Measurements from ENCODE around the gene MROH2B.

The MROH2B gene

DNA sequence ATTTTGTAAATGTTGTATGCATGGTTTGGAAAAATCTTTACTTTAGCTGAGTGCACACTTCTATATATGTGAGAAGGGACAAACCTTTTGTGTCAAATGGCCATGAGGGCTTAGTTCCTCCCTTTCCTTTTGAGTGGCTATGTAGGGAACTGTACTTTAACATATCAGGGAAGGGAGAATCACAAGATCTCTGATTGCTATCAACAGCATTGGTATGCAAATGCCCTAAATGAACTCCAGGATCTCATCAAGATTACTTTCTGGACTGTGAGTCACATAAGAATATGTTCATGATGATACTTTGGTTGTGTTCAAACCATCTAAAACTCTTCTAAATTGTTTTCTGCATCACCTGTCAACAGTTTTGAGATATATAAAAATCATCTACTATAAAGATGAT is 31.2 kb upstream of the MROH2B start:
- TF ChIP-seq, protein P1, sequence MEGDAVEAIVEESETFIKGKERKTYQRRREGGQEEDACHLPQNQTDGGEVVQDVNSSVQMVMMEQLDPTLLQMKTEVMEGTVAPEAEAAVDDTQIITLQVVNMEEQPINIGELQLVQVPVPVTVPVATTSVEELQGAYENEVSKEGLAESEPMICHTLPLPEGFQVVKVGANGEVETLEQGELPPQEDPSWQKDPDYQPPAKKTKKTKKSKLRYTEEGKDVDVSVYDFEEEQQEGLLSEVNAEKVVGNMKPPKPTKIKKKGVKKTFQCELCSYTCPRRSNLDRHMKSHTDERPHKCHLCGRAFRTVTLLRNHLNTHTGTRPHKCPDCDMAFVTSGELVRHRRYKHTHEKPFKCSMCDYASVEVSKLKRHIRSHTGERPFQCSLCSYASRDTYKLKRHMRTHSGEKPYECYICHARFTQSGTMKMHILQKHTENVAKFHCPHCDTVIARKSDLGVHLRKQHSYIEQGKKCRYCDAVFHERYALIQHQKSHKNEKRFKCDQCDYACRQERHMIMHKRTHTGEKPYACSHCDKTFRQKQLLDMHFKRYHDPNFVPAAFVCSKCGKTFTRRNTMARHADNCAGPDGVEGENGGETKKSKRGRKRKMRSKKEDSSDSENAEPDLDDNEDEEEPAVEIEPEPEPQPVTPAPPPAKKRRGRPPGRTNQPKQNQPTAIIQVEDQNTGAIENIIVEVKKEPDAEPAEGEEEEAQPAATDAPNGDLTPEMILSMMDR (IDR thresholded peaks at IDR 0.05; ENCODE audit: low read length) = no peak
- no peak for TF ChIP-seq EZH2 (optimal IDR thresholded peaks at IDR 0.05; ENCODE audit: low read depth, low read length)
- TF ChIP-seq EZH2phosphoT487 (IDR thresholded peaks at IDR 0.05; ENCODE audit: low read length) = no peak

GRCh38 chr5:41097642-41098041 is 26.5 kb upstream of the MROH2B start:
- TF ChIP-seq EZH2phosphoT487 (IDR thresholded peaks at IDR 0.05; ENCODE audit: low read length) (no peak), EZH2 (optimal IDR thresholded peaks at IDR 0.05; ENCODE audit: low read depth, low read length) (no peak)
- TF ChIP-seq, protein P1 (IDR thresholded peaks at IDR 0.05; ENCODE audit: low read length) = no peak
- H3K9ac ChIP-seq (ENCODE audit: low read length) = no peak overlapping the region

More for the DNA sequence above, 31.2 kb upstream of the MROH2B start:
- no peaks in the 10 kb centered on the region for H3K36me3 ChIP-seq (replicated peaks; ENCODE audit: insufficient read depth, low read length)
- no peak overlapping the region for H3K4me2 ChIP-seq (ENCODE audit: low read depth, low read length)
- H3K79me2 ChIP-seq (ENCODE audit: low read length) = no peaks in the 10 kb centered on the region
- no peaks in the 10 kb centered on the region for H3K9me3 ChIP-seq (replicated peaks; ENCODE audit: insufficient read depth, low read length)
- H2AFZ ChIP-seq (ENCODE audit: low read length) = no peak overlapping the region
- H3K9me2 ChIP-seq (replicated peaks; ENCODE audit: insufficient read depth, low read length) = no peaks in the 10 kb centered on the region
- H3K4me1 ChIP-seq (ENCODE audit: low read length) = no peaks in the 10 kb centered on the region
- H3F3A ChIP-seq (ENCODE audit: insufficient read depth, low read length) = no peaks in the 10 kb centered on the region
- no peak overlapping the region for H3K27ac ChIP-seq (ENCODE audit: low read length)
- no peak overlapping the region for H3K4me3 ChIP-seq (ENCODE audit: low read length)
- H3K27me3 ChIP-seq (replicated peaks; ENCODE audit: insufficient read depth, low read length) = no peaks in the 10 kb centered on the region
- DNase-seq = no peak
- H3K9ac ChIP-seq (ENCODE audit: low read length) = no peak overlapping the region
- no peaks in the 10 kb centered on the region for H4K20me1 ChIP-seq (ENCODE audit: insufficient read depth, low read length)

DNA sequence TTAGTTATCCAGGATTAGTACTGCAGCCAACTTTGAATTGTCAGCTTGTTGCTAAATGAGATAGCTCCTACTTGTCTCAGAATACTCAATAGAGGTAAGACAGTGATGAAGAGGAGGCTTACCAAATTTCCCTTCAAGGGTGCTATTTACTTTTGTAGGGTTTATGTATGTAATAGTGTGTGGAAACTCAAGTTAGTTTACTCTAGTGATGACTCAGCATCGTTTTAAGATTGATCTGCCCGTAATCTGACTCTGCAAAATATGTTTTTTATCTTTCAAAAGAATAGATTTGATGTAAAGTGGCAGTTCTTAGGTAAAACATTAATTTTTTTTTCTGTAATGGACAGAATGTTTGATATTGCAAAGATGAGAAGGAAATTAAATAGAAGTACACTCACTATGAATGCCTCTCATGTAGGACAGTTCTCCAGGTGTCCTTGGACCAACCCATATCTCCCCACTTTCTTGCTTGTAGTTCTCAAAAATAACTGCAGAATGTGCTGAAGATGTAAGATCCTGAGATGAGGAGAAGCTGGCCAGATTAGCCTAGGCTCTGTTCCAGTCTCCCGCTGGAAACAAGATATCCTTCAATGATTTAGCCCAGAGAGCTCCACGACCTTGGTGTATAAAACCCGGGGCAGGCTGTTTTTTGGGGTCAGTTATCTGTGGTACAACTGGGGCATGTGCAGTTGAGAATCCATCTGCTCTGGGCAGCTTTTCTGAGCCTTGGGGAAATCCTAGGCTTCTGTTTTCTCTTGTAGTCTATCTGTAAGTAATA is 24.4 kb upstream of the MROH2B start:
- no peaks in the 10 kb centered on the region for H3K9me3 ChIP-seq (replicated peaks; ENCODE audit: insufficient read depth, low read length)
- no peak overlapping the region for H3K4me3 ChIP-seq (ENCODE audit: low read length)
- no peaks in the 10 kb centered on the region for H3K79me2 ChIP-seq (ENCODE audit: low read length)
- H3F3A ChIP-seq (ENCODE audit: insufficient read depth, low read length) = no peaks in the 10 kb centered on the region
- no peaks in the 10 kb centered on the region for H3K36me3 ChIP-seq (replicated peaks; ENCODE audit: insufficient read depth, low read length)
- no peaks in the 10 kb centered on the region for H3K4me1 ChIP-seq (ENCODE audit: low read length)
- H3K4me2 ChIP-seq (ENCODE audit: low read depth, low read length) = no peak overlapping the region
- no peak overlapping the region for H3K27ac ChIP-seq (ENCODE audit: low read length)
- H4K20me1 ChIP-seq (ENCODE audit: insufficient read depth, low read length) = no peaks in the 10 kb centered on the region
- no peak for DNase-seq
- no peaks in the 10 kb centered on the region for H3K9me2 ChIP-seq (replicated peaks; ENCODE audit: insufficient read depth, low read length)
- no peaks in the 10 kb centered on the region for H3K27me3 ChIP-seq (replicated peaks; ENCODE audit: insufficient read depth, low read length)
- TF ChIP-seq EZH2phosphoT487 (IDR thresholded peaks at IDR 0.05; ENCODE audit: low read length) = no peak
- TF ChIP-seq, protein P1 (IDR thresholded peaks at IDR 0.05; ENCODE audit: low read length) = no peak
- TF ChIP-seq EZH2 (optimal IDR thresholded peaks at IDR 0.05; ENCODE audit: low read depth, low read length) = no peak
- no peak overlapping the region for H2AFZ ChIP-seq (ENCODE audit: low read length)
- H3K9ac ChIP-seq (ENCODE audit: low read length) = no peak overlapping the region

More at GRCh38 chr5:41097642-41098041, 26.5 kb upstream of the MROH2B start:
- H3F3A ChIP-seq (ENCODE audit: insufficient read depth, low read length) = no peaks in the 10 kb centered on the region
- H3K9me2 ChIP-seq (replicated peaks; ENCODE audit: insufficient read depth, low read length) = no peaks in the 10 kb centered on the region
- no peaks in the 10 kb centered on the region for H3K4me1 ChIP-seq (ENCODE audit: low read length)
- no peaks in the 10 kb centered on the region for H3K27me3 ChIP-seq (replicated peaks; ENCODE audit: insufficient read depth, low read length)
- H4K20me1 ChIP-seq (ENCODE audit: insufficient read depth, low read length) = no peaks in the 10 kb centered on the region
- no peaks in the 10 kb centered on the region for H3K79me2 ChIP-seq (ENCODE audit: low read length)
- H3K4me2 ChIP-seq (ENCODE audit: low read depth, low read length) = no peak overlapping the region
- no peaks in the 10 kb centered on the region for H3K9me3 ChIP-seq (replicated peaks; ENCODE audit: insufficient read depth, low read length)
- H2AFZ ChIP-seq (ENCODE audit: low read length) = no peak overlapping the region
- no peak for DNase-seq
- H3K27ac ChIP-seq (ENCODE audit: low read length) = no peak overlapping the region
- no peaks in the 10 kb centered on the region for H3K36me3 ChIP-seq (replicated peaks; ENCODE audit: insufficient read depth, low read length)
- no peak overlapping the region for H3K4me3 ChIP-seq (ENCODE audit: low read length)

Measured in MM.1S (cell line).